Measurements from ENCODE around the gene C1QTNF7.

Gene C1QTNF7

DNA sequence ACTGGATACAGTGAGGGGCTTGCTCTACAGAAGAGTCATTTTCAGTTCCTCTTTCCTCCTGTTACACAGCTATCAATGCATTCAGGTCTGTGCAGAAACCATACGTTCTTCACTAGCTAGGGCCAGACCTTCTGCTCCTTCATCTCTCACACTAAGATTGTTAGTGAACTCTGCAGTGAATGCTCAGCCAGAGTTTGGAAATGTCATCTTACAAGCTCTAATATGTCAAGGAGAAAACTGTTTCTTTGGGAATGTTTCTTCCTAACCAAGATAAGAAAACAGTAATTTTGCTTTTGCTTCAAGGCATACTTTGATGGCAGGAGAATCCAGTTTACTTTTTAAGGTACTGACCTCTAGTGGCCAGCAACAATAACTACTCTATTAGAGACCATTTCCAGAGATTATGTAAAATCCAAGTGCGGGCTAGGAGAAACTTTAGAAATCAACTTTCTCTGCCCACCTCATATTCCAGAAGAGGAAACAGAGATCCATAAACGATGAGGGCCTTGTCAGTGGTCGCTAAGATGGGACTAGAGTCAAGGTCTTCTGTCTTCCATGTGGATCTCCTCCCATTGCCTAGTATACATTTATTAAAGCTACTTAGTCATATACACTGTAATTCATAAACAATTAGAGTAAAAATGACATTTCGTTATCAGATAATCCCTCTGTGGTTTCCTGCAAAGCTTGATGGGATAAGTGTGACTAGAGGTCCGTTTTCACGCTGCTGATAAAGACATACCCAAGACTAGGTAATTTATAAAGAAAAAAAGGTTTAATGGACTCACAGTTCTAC, 29.8 kb downstream of the C1QTNF7 start:
- DNase-seq, result peak in 5 of 56 donors; percentile 5 to 25 (median 7)

GRCh38 chr4:15458616-15459015, 30.8 kb downstream of the C1QTNF7 start:
- no peak for DNase-seq

GRCh38 chr4:15459706-15460105, 31.9 kb downstream of the C1QTNF7 start:
- no peak for DNase-seq

GRCh38 chr4:15466596-15466995, 38.8 kb downstream of the C1QTNF7 start:
- no peak for DNase-seq

- DNase-seq, result peak in 14 of 56 donors; percentile 3 to 37 (median 16)
Observed at GRCh38 chr4:15469402-15470127, 41.7 kb downstream of the C1QTNF7 start, which contains the start of gene CC2D2A. CC2D2A (plus strand) TSS chr4:15469882; CDS start chr4:15475933, 6,051 bp downstream.

- no peak for DNase-seq
Observed at GRCh38 chr4:15470128-15470475, 42.3 kb downstream of the C1QTNF7 start.

DNA sequence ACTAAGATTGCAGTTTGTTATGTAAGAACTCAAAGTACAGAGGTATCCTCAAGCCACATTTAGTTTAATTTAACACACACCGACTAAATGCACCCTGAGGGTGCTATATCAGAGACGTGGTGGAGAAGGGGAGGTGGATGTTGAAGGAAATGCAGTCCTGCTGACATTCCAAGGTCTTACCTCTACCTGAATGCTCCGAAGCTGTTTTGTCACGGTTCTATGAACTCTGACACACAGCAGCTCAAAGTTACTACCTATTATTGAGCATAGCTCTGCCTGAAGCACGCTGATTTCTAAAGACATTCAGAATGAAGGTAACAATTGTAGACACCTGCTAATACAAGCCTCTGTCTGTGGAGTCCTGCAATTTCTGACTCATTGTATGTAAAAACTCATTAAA, 48.6 kb downstream of the C1QTNF7 start:
- no peak for DNase-seq

DNA sequence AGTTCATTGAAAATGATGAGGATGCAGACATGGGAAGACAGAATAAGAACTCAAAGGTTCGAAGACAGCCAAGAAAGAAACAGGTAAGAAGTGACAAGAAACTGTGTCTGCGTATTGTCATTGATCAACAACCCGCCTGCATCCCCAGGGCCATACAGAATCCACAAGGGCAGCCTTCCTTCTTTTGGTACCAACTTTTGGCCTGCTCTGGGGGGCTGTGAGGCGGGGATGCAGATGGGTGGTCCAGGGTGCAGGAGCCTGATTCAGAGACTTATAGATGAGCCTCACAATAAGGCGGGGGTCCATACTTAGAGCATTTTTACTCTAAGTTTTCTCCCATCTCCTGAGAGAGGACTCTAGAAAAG, 50.9 kb downstream of the C1QTNF7 start:
- peak in 2 of 56 donors; percentile 13 to 20 for DNase-seq

GRCh38 chr4:15479089-15479912, 51.5 kb downstream of the C1QTNF7 start:
- peak in 55 of 56 donors; percentile 28 to 90 (median 66) for DNase-seq

- no peak for DNase-seq
Observed at GRCh38 chr4:15479913-15480185, 52.0 kb downstream of the C1QTNF7 start.

DNA sequence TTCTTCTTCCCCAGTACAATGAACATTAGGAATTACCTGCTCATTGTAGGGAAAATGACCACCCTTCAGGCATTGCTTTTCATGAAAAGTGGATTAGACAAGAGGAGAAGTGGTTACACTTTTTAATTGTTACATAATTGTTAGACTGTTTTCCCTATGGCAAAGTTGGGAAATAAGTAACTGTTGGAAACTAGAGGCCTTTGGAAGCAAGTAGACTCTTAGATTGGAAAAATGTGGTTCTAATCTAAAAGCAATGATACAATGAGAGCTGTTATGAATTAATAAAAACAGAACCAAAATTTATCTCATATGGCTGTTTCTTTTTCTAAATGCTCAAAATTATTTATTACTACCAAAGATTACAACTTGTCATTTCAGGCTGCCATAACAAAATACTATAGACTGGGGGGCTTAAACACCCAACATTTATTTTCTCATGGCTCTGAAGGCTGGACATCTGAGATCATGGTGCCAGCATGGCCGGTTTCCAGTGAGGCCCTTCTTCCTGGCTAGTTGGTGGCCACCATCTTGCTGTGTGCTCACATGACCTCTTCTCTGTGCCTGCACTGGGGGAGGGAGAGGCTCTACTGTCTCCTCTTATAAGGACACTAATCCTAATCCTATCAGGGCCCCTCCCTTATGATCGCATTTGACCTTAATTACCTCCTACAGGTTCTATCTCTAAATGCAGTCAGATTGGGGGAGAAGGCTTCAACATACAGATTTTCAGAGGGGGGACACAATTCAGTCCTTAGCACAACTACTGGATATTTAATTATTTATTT, 54.3 kb downstream of the C1QTNF7 start:
- DNase-seq, result no peak

GRCh38 chr4:15482842-15483241, 55.0 kb downstream of the C1QTNF7 start:
- DNase-seq, result no peak

DNA sequence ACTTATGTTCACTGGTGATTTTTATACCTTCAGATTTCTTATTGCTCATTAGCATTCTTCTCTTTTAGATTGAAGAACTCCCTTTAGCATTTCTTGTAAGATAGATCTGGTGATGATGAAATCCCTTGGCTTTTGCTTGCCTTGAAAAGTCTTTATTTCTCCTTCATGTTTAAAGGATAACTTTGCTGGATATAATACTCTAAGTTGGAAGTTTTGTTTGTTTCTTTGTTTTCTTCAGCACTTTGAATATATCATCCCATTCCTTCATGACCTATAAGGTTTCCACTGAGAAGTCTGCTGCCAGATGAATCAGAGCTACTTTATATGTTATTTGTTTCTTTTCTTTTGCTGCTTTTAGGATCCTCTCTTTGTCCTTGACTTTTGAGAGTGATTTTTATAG, 60.3 kb downstream of the C1QTNF7 start:
- no peak for DNase-seq

DNA sequence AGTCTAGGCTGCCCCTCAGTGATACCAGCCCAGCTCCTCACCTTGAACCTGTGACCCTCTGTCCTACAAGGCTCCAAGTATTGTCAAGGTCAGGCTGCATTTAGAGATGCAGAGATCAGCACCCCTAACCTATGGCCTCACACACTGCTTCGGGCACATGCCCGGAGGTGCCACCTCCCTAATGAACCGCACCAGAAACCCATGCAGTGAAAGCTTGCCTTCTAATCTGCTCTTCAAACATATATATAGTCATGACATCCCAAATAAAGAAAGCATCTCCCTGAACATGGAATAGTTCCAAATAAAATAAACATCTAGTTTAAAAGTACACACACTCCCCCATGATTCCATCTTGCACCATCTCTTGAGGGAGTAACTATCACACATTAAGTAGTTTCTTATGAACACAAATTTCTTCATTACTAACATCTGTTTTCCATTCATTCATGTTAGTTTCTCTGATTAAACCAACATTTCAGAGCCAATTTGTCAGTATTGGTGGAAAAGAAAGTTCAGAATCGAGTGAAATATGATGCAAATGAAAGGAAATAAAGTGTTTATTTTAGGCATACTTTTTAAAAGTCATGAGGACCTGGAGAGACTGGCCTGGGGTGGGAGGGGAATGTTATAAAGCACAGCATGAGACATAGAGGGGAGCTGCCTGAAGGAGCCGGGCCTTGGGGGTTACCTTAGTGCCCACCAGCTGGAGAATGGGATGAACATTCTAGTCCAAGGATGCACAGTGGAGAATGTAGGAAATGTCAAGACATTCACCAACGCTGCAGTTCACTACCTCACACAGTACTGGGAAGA, 61.0 kb downstream of the C1QTNF7 start:
- DNase-seq, result no peak

- DNase-seq, result no peak
Observed at GRCh38 chr4:15489551-15489950, 61.7 kb downstream of the C1QTNF7 start.

DNA sequence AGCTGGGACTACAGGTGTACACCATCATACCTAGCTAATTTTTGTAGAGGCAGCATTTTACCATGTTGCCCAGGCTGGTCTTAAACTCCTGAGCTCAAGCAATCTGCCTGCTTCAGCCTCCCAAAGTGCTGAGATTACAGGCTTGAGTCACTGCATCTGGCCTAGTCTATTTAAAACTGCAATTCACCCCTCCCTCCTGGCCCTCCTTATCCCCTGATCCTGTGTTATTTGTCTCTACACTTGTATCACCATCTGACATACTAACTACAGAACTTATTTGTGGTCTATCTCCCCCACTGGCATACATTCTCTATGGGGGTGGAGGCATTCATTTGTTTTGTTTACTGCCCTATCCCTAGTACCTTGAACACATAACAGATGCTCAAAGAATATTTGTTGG, 65.6 kb downstream of the C1QTNF7 start:
- no peak for DNase-seq

DNA sequence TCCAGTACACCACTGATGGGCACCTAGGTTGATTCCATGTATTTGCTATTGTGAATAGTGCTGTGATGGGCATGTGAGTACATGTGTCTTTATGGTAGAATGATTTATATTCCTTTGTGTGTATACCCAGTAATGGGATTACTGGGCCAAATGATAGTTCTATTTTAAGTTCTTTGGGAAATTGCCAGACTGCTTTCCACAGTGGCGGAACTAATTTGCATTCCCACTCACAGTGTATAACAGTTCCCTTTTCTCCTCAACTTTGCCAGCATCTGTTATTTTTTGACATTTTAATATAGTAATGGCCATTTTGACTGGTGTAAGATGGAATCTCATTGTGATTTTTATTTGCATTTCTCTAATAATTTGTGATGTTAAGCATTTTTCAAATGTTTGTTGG, 67.8 kb downstream of the C1QTNF7 start:
- DNase-seq, result no peak

Data from amygdala (tissue), 56 donors.